Lower leg skin (tissue), 4 donors: ENCODE measurements around the gene WNT6. TPM values are rescaled to one million over a fixed set of nuclear protein-coding genes. Genes with fewer than 3 reads are reported as not detected.
A peak's percentile ranks its signal among the peaks of the same experiment; 100 is the strongest.

Experiments used
- DNase-seq, 2 donors: peaks; one replicate each; pipeline ENCODE4 v3.0.0-alpha.2; 2019; ENCODE audit warnings: low spot score in 2 of 2
- H3K4me3 ChIP-seq: fragments of 200-600 bp; sonication (generic); 2 replicates; pipeline ENCODE4 v1.5.1; 2017; ENCODE audit warnings: mild to moderate bottlenecking, low read depth; ENCODE audit not compliant: poor library complexity, severe bottlenecking
- POLR2A ChIP-seq, 2 donors: fragments of 450-650 bp; IDR thresholded peaks; one replicate each; pipeline ENCODE4 v1.6.1; 2016 to 2017; ENCODE audit warnings: antibody characterized with exemption in 2 of 2, mild to moderate bottlenecking in 1 of 2, moderate library complexity in 1 of 2
- WGBS, 2 donors: methylation state at CpG; one replicate each; pipeline ENCODE4 v1.1.5; 2018; 5-methylcytosine and 5-hydroxymethylcytosine counted together
- intact Hi-C: fragments of 100-400 bp; cut with DNase I; formaldehyde crosslinking; loops from one replicate; pipeline ENCODE4 v1.15.0; 2023; ENCODE audit warnings: low total_unique reads
- total RNA-seq, 4 donors: library from RNA; depleted of rRNA; stranded (reverse); fragments of >200 nt; gene quantifications; one replicate each; pipeline ENCODE4 v1.1.0, GENCODE V29; 2016
- TF ChIP-seq, protein P1 (sequence below), 3 donors: fragments of 450-650 bp; IDR thresholded peaks; one replicate each; pipeline ENCODE4 v1.5.1; 2016; ENCODE audit warnings: antibody characterized with exemption in 3 of 3, mild to moderate bottlenecking in 3 of 3, moderate library complexity in 2 of 3

The WNT6 gene
- total RNA-seq, 4 donors from 2014 or later, result 1.3 to 5.5 (median 3.7) TPM

DNA sequence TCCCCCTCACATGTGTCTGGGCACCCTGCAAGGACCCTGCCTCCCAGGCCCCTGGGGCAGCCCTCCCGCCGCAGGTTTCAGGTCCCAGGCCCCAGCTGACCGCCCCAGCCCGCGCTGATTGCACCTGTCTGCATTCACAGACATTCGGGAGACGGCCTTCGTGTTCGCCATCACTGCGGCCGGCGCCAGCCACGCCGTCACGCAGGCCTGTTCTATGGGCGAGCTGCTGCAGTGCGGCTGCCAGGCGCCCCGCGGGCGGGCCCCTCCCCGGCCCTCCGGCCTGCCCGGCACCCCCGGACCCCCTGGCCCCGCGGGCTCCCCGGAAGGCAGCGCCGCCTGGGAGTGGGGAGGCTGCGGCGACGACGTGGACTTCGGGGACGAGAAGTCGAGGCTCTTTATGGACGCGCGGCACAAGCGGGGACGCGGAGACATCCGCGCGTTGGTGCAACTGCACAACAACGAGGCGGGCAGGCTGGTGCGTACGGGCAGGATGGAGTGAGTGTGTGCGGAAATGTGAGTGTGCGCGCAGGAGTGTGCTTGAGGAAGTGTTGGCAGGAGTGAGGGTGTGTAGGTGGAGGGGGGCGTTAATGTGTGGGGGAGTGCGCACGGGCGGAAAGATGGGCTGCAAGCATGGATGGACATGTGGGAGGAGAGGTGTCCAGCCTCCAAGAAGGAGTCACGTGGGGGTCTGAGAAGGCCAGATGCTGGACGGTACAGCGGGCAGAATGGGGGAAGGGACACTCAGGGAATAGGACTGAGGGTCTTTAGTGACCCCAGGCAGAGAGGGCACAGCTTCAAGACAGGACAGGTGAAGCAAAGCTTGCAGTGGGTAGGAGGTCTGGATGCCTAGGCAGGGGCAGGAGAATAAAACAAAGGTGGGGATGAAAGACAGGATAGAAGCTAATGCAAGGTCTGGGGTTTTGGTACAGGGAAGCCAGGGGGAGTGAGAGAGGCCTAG lies 12.0 kb downstream of the WNT6 start:
- no peak for DNase-seq
- H3K4me3 ChIP-seq, result no peak overlapping the region
- no peak for TF ChIP-seq POLR2A (IDR thresholded peaks at IDR 0.05)
- TF ChIP-seq, protein P1, sequence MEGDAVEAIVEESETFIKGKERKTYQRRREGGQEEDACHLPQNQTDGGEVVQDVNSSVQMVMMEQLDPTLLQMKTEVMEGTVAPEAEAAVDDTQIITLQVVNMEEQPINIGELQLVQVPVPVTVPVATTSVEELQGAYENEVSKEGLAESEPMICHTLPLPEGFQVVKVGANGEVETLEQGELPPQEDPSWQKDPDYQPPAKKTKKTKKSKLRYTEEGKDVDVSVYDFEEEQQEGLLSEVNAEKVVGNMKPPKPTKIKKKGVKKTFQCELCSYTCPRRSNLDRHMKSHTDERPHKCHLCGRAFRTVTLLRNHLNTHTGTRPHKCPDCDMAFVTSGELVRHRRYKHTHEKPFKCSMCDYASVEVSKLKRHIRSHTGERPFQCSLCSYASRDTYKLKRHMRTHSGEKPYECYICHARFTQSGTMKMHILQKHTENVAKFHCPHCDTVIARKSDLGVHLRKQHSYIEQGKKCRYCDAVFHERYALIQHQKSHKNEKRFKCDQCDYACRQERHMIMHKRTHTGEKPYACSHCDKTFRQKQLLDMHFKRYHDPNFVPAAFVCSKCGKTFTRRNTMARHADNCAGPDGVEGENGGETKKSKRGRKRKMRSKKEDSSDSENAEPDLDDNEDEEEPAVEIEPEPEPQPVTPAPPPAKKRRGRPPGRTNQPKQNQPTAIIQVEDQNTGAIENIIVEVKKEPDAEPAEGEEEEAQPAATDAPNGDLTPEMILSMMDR (IDR thresholded peaks at IDR 0.05), result no peak
- intact Hi-C loops, result no loop called here
- WGBS, 2 donors, result 46 to 52% methylated on average over 58 to 60 of the region's 60 CpGs

DNA sequence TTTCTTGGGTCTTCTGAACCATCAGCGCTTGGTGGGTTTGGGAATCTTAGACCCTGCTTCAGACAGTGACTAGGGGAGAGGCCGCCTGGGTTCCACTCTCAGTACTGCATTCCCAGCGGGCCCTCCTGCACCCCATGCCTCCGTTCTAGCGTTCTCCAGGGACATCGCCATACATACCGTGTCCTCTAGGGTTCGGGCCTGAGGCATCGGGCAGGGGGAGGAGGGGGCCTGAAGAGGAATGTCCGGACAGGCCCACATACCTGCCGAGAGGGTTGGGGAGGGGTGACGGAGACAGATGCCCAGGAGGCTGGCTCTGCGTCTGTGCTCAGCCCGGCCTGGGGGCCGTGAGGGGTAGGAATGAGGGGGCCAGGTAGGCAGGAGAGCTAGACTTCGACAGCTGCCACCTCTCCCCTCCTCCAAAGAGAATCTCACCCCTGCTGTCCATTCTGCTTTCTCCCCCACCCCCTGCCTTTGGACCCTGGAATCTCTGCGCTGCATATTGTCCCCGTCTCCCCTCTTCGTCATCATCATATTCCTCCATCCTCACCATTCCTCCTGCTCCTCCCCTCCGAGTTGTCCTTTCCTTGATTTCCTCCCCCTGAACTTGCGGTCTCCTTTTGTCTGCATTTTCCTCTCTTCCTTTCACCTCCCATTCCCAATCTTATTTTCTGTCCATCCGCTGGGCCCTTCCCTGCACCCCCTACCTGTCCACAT lies 13.2 kb downstream of the WNT6 start:
- DNase-seq, result no peak
- intact Hi-C loops, result no loop called here
- TF ChIP-seq, protein P1 (IDR thresholded peaks at IDR 0.05), result no peak
- no peak for TF ChIP-seq POLR2A (IDR thresholded peaks at IDR 0.05)
- no peak overlapping the region for H3K4me3 ChIP-seq
- 56 to 60% methylated on average over 22 of the region's 22 CpGs for WGBS, 2 donors

DNA sequence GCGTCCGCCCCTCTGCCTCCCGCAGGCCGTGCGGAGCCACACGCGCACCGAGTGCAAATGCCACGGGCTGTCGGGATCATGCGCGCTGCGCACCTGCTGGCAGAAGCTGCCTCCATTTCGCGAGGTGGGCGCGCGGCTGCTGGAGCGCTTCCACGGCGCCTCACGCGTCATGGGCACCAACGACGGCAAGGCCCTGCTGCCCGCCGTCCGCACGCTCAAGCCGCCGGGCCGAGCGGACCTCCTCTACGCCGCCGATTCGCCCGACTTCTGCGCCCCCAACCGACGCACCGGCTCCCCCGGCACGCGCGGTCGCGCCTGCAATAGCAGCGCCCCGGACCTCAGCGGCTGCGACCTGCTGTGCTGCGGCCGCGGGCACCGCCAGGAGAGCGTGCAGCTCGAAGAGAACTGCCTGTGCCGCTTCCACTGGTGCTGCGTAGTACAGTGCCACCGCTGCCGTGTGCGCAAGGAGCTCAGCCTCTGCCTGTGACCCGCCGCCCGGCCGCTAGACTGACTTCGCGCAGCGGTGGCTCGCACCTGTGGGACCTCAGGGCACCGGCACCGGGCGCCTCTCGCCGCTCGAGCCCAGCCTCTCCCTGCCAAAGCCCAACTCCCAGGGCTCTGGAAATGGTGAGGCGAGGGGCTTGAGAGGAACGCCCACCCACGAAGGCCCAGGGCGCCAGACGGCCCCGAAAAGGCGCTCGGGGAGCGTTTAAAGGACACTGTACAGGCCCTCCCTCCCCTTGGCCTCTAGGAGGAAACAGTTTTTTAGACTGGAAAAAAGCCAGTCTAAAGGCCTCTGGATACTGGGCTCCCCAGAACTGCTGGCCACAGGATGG lies 14.0 kb downstream of the WNT6 start:
- TF ChIP-seq, protein P1 (IDR thresholded peaks at IDR 0.05), result no peak
- no peak for TF ChIP-seq POLR2A (IDR thresholded peaks at IDR 0.05)
- no peak for DNase-seq
- no peak overlapping the region for H3K4me3 ChIP-seq
- WGBS, 2 donors, result 51 to 68% methylated on average over 62 to 75 of the region's 86 CpGs
- intact Hi-C loops, result no loop called here

DNA sequence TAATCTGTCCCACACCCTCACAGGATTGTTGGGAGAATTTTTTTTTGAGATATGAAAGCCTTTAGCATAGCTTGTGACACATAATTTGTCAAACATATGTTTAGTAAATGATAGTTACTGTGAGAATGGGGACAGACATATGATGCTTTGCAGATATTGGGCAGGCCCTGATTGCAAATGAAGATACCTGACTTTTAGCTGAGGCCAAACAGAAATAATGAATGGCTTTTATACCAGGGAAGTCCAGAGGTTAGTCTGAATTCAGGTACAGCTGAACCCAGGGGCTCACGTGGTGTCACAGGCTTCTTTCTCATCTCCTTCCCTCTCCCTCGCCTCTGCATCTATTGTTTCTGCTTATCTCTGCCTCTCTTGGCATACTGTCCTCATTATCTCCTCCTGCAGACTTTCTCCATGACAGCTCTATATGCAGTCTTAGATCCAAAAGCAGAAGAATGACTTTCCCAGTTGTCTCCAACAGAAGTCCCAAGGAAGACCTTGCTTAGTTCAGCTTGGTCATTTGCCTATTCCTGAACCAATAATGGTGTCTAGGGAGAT lies 16.2 kb downstream of the WNT6 start:
- WGBS, 2 donors, result 79 to 80% methylated on average over 2 of the region's 2 CpGs
- DNase-seq, result no peak
- intact Hi-C loops, result no loop called here
- no peak for TF ChIP-seq POLR2A (IDR thresholded peaks at IDR 0.05)
- TF ChIP-seq, protein P1 (IDR thresholded peaks at IDR 0.05), result no peak
- no peak overlapping the region for H3K4me3 ChIP-seq

DNA sequence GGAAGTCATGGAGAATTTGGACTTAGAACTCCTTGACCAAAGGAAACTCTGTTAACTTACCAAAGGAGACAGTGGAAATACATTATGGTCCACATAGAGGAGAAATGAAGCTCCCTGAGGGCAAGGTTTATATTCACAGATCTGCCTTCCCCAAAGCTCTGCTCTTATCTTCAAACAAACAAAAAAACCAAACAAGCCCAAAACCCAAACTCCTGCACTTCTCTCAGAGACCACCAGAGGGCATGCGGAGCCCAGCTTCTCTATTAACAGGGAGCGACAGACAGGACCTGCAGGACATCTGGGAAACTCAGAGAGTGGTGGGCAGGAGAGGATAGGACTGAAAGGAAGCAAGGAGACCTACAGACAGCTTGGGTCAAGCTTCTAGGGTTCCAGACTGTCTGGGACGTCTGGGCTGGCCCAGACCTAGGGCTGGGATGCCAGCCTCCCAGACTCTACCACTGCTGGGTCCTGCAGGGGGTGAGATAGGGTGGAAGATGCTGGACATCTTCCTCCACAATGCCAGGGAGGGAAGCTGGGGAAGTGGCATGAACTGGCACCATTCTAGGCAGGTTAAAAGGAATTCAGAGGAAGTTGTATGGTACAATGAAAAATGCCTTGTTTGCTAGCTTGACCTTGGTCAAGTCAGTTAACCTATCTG lies 17.1 kb downstream of the WNT6 start:
- intact Hi-C loops, result no loop called here
- 3% methylated on average over 3 of the region's 3 CpGs for WGBS, 2 donors
- TF ChIP-seq POLR2A (IDR thresholded peaks at IDR 0.05), result no peak
- TF ChIP-seq, protein P1 (IDR thresholded peaks at IDR 0.05), result peak in 1 of 3 donors; percentile 90
- H3K4me3 ChIP-seq, result no peak overlapping the region
- peak in 1 of 2 donors; percentile 73 for DNase-seq
